HG03196 (cell line): ENCODE data around the gene AVPR2.

Experiments
- ATAC-seq: cut with Tn5 transposase; IDR thresholded peaks from one replicate; pipeline ENCODE4 v1.9.1; 2021; ENCODE audit not compliant: unreplicated experiment

AVPR2 gene

GRCh38 chrX:153870791-153871360 is 33.6 kb upstream of the AVPR2 start:
- no peak for ATAC-seq

- no peak for ATAC-seq
Measured at GRCh38 chrX:153871451-153871850, 33.0 kb upstream of the AVPR2 start.

DNA sequence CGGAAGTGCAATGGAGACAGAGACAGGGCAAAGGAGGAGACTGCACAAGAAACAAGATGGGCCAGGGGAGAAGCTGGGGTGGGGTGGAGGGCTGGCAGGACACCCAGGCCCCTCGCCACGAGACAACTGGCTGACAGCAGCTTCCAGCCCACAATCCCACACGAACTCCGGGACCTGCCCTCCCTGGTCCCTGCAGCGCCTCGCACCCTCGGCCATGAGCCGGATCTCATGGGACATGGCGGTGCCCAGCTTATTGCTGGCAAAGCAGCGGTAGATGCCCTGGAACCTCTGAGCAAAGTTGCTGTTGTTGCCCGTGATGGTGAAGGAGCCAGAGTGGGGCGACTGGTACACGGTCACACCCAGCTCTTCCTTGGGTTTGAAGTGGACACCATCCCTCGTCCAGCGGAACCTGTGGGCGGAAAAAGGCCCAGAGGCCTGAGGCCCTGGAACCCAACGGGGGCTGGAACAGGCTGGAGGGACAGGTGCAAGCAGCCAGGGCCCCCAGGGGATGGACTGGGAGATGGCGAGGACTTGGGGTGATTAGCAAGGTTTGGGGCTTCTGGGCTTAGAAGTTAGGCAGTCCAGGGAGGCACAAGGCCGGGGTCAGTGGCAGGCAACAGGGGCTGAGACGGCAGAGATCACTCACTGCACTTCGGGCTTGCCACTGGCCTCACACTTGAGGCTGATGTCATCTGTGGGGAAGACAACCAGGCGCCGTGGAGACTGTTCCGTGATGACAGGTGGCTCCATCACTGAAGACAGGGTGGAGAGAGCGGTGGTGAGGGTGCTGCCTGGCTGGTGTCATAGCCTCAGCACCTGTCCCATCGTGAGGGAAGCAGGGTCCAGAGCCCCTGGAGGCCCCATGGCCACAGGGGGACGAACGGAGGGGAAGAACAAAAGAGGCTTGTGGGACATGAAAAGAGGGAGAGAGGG is 32.3 kb upstream of the AVPR2 start:
- ATAC-seq = no peak

DNA sequence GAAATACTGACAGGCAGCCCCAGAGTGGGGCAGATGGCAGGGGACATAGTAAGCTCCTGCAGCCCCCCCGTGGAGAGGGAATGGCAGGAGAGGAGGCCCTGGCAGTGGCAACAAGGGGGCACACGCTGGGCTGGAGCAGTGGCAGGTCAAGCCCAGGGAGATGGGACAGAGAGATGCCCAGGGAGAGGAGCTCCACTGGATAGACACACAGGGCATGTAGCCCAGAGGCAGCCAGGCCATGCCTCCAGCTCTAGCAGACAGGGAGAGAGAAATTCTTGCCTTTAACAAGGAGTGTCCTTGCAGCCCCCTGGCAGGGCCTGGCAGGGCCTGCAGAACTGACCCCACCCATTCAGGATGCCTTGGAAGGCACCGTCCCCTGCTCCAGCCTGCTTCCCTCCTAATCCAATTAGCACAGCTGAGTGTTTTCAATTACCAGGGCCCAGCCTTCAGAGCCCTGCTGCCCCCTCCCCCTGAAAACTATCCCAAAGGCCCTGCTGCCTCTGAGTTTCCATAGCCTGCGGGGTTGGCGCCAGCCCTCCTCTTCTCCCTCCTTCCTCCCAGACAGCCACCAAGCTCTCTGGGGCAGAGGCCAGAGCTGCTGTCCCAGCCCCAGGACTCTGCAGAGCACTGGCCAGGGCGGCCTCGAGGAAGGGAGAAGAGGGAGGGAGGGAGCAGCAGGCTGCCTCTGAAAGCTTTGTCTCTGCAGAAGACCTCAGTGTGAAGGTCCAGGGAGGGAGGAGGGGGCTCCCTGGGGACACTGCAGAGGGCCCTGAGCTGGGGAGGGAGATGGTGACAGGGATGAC is 31.0 kb upstream of the AVPR2 start:
- no peak for ATAC-seq

DNA sequence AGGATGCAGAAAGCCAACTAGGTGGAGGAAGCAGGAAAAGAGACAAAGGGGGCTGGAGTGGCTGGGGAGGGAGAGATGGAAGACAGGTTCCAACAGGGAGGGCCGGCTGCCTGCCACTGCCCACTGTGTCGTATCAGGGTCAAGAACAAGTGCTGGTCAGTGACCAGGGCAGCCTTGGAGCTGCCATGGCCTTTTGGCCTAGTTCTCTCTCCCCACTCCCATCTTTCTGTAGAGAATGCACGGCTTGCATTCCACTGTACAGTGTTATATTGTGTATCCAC is 30.4 kb upstream of the AVPR2 start:
- ATAC-seq = no peak

DNA sequence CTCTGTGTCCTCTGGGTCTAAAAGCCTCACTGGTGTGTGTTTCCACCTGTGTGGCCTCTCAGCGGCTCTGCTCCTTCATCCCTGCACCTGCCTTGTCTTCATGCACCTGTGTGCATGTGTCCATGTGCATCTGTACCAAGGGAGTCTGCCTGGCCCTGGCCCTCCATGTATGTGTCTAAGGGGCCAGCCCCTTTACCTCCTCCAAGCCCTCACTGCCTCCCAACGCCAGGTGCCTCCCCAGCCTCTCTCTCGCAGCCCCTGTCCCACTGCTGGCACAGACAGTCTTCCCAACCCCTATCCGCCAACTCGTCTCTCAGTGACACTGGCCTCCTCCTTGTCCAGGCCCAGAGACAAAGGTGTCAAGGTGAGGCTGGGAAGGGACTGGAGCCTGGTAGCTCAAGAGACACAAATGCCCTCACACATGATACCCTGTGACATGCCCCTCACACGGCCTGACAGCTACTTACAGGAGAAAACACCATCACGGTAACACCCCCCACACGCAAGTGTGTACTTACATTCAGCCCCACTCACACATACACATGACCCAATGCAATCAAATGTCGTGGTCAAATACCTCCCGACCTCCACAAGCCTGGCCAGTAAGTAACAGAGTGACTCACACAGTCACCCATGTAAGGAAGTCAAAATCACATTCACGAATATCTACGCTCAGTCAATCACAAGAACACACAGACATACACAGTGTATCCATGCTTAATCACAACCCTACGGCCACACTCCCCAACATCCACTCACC is 29.9 kb upstream of the AVPR2 start:
- ATAC-seq = no peak

GRCh38 chrX:153875391-153876111 is 28.9 kb upstream of the AVPR2 start:
- ATAC-seq = no peak

GRCh38 chrX:153876112-153876491 is 28.4 kb upstream of the AVPR2 start:
- no peak for ATAC-seq

DNA sequence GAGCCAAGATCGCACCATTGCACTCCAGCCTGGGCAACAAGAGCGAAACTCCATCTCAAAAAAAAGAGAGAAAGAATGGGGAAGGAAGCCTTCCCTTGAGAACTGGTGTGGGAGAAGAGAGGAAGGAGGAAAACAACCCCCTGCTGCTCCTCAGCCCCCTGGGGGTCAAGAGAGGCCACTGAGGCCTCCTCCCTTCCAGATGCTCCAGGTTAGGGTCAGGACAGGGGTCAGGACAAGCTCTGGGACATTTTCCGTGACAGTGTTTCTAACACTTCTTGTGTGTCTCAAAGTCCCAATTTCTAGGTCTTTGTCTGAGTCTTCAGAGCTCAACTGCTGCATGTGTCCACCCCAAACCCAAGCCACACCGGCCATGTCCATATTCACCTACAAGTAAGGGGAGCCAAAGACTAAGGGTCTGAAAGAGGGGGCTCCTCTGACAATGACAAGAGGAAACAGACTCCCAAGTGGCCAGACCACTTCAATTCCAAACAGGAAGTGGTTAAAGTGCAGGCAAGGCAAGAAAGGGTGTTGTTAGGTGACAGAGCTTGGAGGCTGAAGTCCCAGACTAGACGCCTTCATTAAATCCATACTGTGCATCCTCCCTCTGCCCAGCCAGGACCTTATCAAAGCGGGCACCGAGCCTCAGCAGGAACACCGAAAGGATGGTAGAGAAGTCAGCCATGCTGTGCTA is 26.8 kb upstream of the AVPR2 start:
- no peak for ATAC-seq

DNA sequence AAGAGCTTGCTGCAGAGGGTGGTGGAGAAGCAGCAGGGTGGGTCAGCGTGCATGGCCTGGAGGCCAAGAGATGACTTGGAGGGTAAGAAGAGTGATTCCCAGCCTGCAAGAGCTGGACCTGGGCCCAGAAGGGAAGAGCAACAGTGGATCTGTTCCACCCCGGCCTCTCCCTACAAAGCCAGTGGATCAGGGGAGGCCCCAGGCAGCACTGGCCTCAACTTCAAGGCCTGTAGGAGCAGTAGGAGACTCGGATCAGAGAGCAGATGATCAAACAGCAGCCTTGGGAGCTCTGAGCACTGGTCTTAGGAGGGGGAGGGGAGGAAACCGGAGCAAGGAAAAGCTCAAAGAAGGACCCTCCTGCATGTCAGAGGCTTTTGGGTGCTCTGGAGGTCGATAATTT is 26.1 kb upstream of the AVPR2 start:
- no peak for ATAC-seq

DNA sequence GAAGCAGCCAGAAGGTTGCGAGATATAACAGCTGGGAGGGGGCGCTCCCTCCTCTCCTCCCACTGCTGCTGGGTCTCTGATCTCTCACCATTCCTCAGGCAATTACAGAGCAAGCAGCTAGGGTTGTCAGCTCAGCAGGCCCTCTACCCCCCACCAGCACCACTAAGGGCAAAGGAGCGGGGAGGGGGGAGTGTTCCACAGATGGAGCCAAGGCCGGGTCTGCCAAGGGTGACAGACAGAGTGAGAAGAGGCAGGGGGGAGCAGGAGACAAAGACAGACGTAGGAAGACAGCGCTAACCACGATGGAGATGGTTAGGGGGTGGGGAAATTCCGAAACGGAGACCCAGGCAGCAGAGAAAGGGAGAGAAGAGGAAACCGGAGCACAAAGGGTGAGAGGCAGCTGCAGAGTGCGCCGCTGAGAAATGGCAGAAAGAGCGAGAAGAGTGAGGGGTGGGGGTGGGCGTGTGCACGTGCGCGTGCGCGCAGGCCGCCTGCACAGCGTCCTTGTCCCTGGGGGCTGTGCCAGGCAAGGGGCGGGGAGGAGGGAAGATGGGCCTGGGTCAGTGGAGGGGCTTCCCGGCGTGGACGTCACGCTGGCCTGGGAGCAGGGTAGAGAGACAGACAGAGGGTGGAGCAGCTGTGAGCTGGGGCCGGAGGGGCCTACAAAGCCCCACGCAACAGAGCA is 25.4 kb upstream of the AVPR2 start:
- ATAC-seq = no peak

GRCh38 chrX:153879741-153880439 is 24.6 kb upstream of the AVPR2 start:
- no peak for ATAC-seq

DNA sequence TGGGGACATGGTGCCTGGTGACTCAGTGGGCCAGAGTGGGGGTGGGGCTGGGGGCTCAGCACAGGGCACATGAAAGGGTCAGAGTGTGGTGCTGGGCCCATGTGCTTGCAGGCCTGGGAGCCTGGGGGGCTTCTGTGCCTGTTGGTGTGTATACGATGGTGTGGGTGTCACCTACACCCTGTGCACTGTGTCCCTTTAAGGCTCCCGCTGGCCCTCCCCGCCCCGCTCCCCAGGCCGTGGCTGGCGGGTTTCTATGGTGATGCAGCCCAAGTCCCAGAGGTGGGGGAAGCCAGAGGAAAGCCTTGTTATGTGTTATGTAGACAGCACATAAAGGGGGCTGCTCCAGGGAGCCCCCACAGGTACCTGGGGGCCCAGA is 24.0 kb upstream of the AVPR2 start:
- ATAC-seq = no peak

- ATAC-seq = no peak
Measured at GRCh38 chrX:153881281-153881680, 23.2 kb upstream of the AVPR2 start.

- ATAC-seq = no peak
Measured at GRCh38 chrX:153882086-153882498, 22.4 kb upstream of the AVPR2 start.

- ATAC-seq = no peak
Measured at GRCh38 chrX:153882557-153882956, 21.9 kb upstream of the AVPR2 start.

DNA sequence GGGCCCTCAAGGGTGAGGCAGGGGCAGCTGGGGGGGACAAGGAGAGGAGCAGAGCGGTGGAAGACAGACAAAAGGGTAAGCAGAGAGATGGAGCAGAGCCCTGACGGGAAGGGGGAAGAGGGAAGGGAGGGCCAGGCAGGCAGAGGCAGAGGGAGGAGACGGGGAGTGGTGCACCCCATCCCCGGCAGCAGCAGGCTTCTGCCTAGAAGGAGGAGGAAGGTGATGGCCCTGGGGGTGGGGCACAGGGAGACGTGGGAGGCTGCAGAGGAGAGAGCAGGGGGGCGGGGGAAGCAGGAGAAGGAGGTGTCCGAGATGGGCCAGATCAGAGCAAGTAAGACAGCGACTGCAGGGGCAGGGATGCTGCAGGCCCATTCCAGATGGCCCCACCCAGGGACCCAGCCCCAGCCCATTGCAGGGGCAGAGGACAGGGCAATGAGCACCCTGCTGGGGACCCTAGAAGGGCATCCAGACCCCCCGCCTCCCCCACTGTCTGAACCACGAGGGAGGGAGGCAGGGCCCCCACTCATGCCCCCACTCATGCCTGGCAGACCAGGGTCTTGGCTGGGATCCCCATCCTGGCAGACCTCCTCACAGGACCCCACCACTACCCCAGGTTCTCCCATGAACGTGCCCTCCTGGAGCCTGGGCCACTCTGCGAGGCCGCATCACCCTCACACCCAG is 21.2 kb upstream of the AVPR2 start:
- no peak for ATAC-seq

DNA sequence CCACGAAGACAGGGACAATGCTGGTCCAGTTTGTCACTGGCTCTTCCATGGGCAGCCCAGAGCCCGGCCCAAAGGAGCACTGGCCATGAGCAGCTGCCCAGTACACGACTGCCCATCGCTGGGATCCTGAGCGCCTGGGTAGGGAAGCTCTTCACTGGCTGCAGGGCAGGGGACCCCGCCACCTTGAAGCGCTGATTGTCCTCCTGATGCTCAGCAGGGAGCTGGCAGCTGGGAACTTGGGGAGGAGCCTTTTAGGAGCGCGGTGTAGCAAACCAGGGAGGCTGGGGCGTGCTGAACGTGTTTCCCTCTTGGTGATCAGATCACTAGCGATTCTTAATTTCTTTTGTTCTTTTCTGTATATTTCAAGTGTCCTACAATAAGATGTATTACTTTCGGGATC is 20.3 kb upstream of the AVPR2 start:
- ATAC-seq = no peak
